GM18519 (cell line): ENCODE results near the gene AIG1.
A peak's percentile ranks its signal among the peaks of the same experiment; 100 is the strongest.

ENCODE experiments used
- ATAC-seq: cut with Tn5 transposase; IDR thresholded peaks from one replicate; pipeline ENCODE4 v1.9.1; 2021; ENCODE audit warnings: mild to moderate bottlenecking, moderate library complexity; ENCODE audit not compliant: unreplicated experiment, low FRiP score

AIG1 gene

GRCh38 chr6:143252961-143253360 lies 192.3 kb downstream of the AIG1 start:
- ATAC-seq: no peak

GRCh38 chr6:143253586-143253985 lies 192.9 kb downstream of the AIG1 start:
- no peak for ATAC-seq

- no peak for ATAC-seq
Observed at GRCh38 chr6:143258945-143259344, 198.3 kb downstream of the AIG1 start.

- ATAC-seq: no peak
Observed at GRCh38 chr6:143260857-143261256, 200.2 kb downstream of the AIG1 start.

GRCh38 chr6:143261899-143262436 lies 201.3 kb downstream of the AIG1 start:
- ATAC-seq: no peak

- ATAC-seq: no peak
Observed at GRCh38 chr6:143262859-143263258, 202.2 kb downstream of the AIG1 start.

- ATAC-seq: no peak
Observed at GRCh38 chr6:143264379-143264778, 203.7 kb downstream of the AIG1 start.

- ATAC-seq: no peak
Observed at GRCh38 chr6:143264986-143265764, 204.5 kb downstream of the AIG1 start.

- peak; percentile 57 for ATAC-seq
Observed at GRCh38 chr6:143267760-143268159, 207.1 kb downstream of the AIG1 start.

GRCh38 chr6:143268439-143268838 lies 207.8 kb downstream of the AIG1 start:
- no peak for ATAC-seq

GRCh38 chr6:143270026-143270425 lies 209.3 kb downstream of the AIG1 start:
- ATAC-seq: no peak

- no peak for ATAC-seq
Observed at GRCh38 chr6:143271024-143271423, 210.3 kb downstream of the AIG1 start.

GRCh38 chr6:143276436-143276835 lies 215.7 kb downstream of the AIG1 start:
- ATAC-seq: peak; percentile 97

- no peak for ATAC-seq
Observed at GRCh38 chr6:143279385-143279784, 218.7 kb downstream of the AIG1 start.

- ATAC-seq: no peak
Observed at GRCh38 chr6:143283887-143284645, 223.4 kb downstream of the AIG1 start.

GRCh38 chr6:143286251-143286795 lies 225.6 kb downstream of the AIG1 start:
- ATAC-seq: no peak

- ATAC-seq: no peak
Observed at GRCh38 chr6:143288923-143289322, 228.2 kb downstream of the AIG1 start.

GRCh38 chr6:143290206-143290605 lies 229.5 kb downstream of the AIG1 start:
- no peak for ATAC-seq

- ATAC-seq: no peak
Observed at GRCh38 chr6:143293523-143293922, 232.8 kb downstream of the AIG1 start.

GRCh38 chr6:143294265-143294860 lies 233.7 kb downstream of the AIG1 start:
- ATAC-seq: no peak

GRCh38 chr6:143295932-143296331 lies 235.2 kb downstream of the AIG1 start:
- ATAC-seq: no peak
